HepG2 (cell line): ENCODE data around the gene VWA5B1. TPM values are rescaled to one million over a fixed set of nuclear protein-coding genes. Genes with fewer than 3 reads are reported as not detected.

Experiments used
- AKNA ChIP-seq: sonication (generic); formaldehyde crosslinking; IDR thresholded peaks from 2 replicates; pipeline ENCODE4 v1.4.0; 2020; ENCODE audit warnings: missing genetic modification reagents, borderline replicate concordance
- GABPB1 ChIP-seq: IDR thresholded peaks from 2 replicates; pipeline ENCODE4 v1.6.1; 2016; ENCODE audit warnings: mild to moderate bottlenecking, missing genetic modification reagents, moderate library complexity, missing compliant biosample characterization
- MYNN ChIP-seq: sonication (generic); formaldehyde crosslinking; IDR thresholded peaks from 2 replicates; pipeline ENCODE4 v1.4.0; 2020; ENCODE audit warnings: mild to moderate bottlenecking, low read depth, missing genetic modification reagents
- ONECUT2 ChIP-seq: sonication (generic); formaldehyde crosslinking; IDR thresholded peaks from 2 replicates; pipeline ENCODE4 v1.4.0; 2020; ENCODE audit warnings: missing genetic modification reagents
- RFX1 ChIP-seq: fragments of 450-650 bp; IDR thresholded peaks from 2 replicates; pipeline ENCODE4 v1.6.1; 2017
- TRAFD1 ChIP-seq: sonication (generic); formaldehyde crosslinking; IDR thresholded peaks from 2 replicates; pipeline ENCODE4 v1.5.1; 2020; ENCODE audit warnings: missing genetic modification reagents, mild to moderate bottlenecking, borderline replicate concordance
- polyA plus RNA-seq, 8 experiments: library from polyadenylated mRNA; depleted of rRNA in 3 of 8; stranded (reverse) in 7 of 8; unstranded in 1 of 8; fragments of >200 nt; fragmentation: Illumina TruSeq in 4 of 8; extraction: Trizol in 4 of 8; gene quantifications; 2 replicates each; pipeline versions ENCODE4 v1.2.1 to v1.2.3, GENCODE V29; 2011 to 2016; ENCODE audit warnings: low read depth in 4 of 8, missing spikeins in 1 of 8, mixed read lengths in 1 of 8; ENCODE audit not compliant: insufficient read depth in 1 of 8
- total RNA-seq, 5 experiments: library from RNA; depleted of rRNA; stranded (reverse); fragments of >200 nt; fragmentation: Illumina TruSeq; extraction: Trizol; gene quantifications; 2 replicates each; pipeline ENCODE4 v1.2.3, GENCODE V29; 2016; ENCODE audit warnings: low read depth in 1 of 5

VWA5B1 gene
- total and polyA plus RNA-seq, 2 of the 13 experiments (the other 11 are each of a cell fraction or from before 2014, with no cell fraction given): not detected

GRCh38 chr1:20385630-20386029, 95.0 kb downstream of the VWA5B1 start (continued):
- TF ChIP-seq AKNA (CRISPR knock-in tag): no peak
- TF ChIP-seq GABPB1 (CRISPR knock-in tag): no peak
- no peak for TF ChIP-seq MYNN
- TF ChIP-seq ONECUT2: no peak
- TF ChIP-seq RFX1: no peak
- no peak for TF ChIP-seq TRAFD1 (CRISPR knock-in tag)
